CD4-positive, CD25-positive, alpha-beta regulatory T cell (primary cell): ENCODE measurements around the gene RPS6KA5. TPM values are rescaled to one million over a fixed set of nuclear protein-coding genes. Genes with fewer than 3 reads are reported as not detected.
"Not testable (repeated sequence)": the region's sequence is repeated elsewhere in the genome, so short reads cannot be mapped to it uniquely, and the experiment has no call there.

Source experiments
- ATAC-seq, 2 donors: fragments of 150-1000 bp; cut with Tn5 transposase; one replicate each; pipeline ENCODE4 v1.10.0; 2021; ENCODE audit warnings: low read depth in 2 of 2, moderate number of reproducible peaks in 2 of 2, moderate library complexity in 1 of 2
- DNase-seq, 3 donors: peaks; one replicate each; pipeline versions ENCODE4 v3.0.0 to v3.0.0-alpha.2; 2012 to 2022; ENCODE audit warnings: mixed read lengths in 1 of 3
- H3K27ac ChIP-seq: one replicate; pipeline ENCODE4 v1.7.0; 2013; ENCODE audit warnings: mild to moderate bottlenecking, low read length; ENCODE audit not compliant: insufficient read depth, poor library complexity, severe bottlenecking
- H3K27me3 ChIP-seq: one replicate; pipeline ENCODE4 v1.7.0; 2013; ENCODE audit warnings: low read length; ENCODE audit not compliant: control insufficient read depth, insufficient read depth
- H3K36me3 ChIP-seq: one replicate; pipeline ENCODE4 v1.7.0; 2013; ENCODE audit warnings: mild to moderate bottlenecking, low read length, moderate library complexity; ENCODE audit not compliant: control insufficient read depth, insufficient read depth
- H3K4me1 ChIP-seq: 2 replicates; pipeline ENCODE4 v1.7.0; 2013; ENCODE audit warnings: mild to moderate bottlenecking, low read length; ENCODE audit not compliant: insufficient read depth, control insufficient read depth, poor library complexity, severe bottlenecking
- H3K4me3 ChIP-seq: one replicate; pipeline ENCODE4 v1.7.0; 2013; ENCODE audit warnings: low read depth, mild to moderate bottlenecking, low read length, moderate library complexity
- H3K9me3 ChIP-seq, 2 experiments: 1 replicate in 1 of 2; 2 replicates in 1 of 2; pipeline ENCODE4 v1.7.0; 2013; ENCODE audit warnings: low read length in 2 of 2, mild to moderate bottlenecking in 1 of 2, moderate library complexity in 1 of 2; ENCODE audit not compliant: control insufficient read depth in 2 of 2
- H3K27ac Mint-ChIP-seq, 3 donors: one replicate each; pipeline ENCODE4 v1.8.0; 2020 to 2022; ENCODE audit warnings: mild to moderate bottlenecking in 3 of 3, mixed read lengths in 3 of 3, moderate library complexity in 2 of 3
- H3K27me3 Mint-ChIP-seq: one replicate; pipeline ENCODE4 v1.8.0; 2022; ENCODE audit warnings: mild to moderate bottlenecking, mixed read lengths
- H3K36me3 Mint-ChIP-seq: one replicate; pipeline ENCODE4 v1.8.0; 2020; ENCODE audit warnings: mixed read lengths
- H3K4me1 Mint-ChIP-seq, 4 donors: one replicate each; pipeline ENCODE4 v1.8.0; 2020 to 2022; ENCODE audit warnings: mixed read lengths in 4 of 4, mild to moderate bottlenecking in 1 of 4
- H3K4me3 Mint-ChIP-seq, 4 donors: one replicate each; pipeline ENCODE4 v1.8.0; 2020 to 2022; ENCODE audit warnings: mild to moderate bottlenecking in 4 of 4, mixed read lengths in 4 of 4, moderate library complexity in 3 of 4
- H3K9me3 Mint-ChIP-seq, 7 donors: one replicate each; pipeline ENCODE4 v1.8.0; 2020 to 2022; ENCODE audit warnings: mixed read lengths in 7 of 7, mild to moderate bottlenecking in 3 of 7, moderate library complexity in 2 of 7
- polyA plus RNA-seq, 4 donors: library from polyadenylated mRNA; unstranded; fragments of 300-500 nt; fragmentation: Illumina TruSeq; gene quantifications; one replicate each; pipeline ENCODE4 v1.2.3, GENCODE V29; 2021
- total RNA-seq: library from RNA; stranded (reverse); gene quantifications from one replicate; pipeline ENCODE4 v1.2.3, GENCODE V29; 2022

Gene RPS6KA5
- total and polyA plus RNA-seq, 5 donors from 2014 or later: 20.9 to 38.2 (median 25.7) TPM

DNA sequence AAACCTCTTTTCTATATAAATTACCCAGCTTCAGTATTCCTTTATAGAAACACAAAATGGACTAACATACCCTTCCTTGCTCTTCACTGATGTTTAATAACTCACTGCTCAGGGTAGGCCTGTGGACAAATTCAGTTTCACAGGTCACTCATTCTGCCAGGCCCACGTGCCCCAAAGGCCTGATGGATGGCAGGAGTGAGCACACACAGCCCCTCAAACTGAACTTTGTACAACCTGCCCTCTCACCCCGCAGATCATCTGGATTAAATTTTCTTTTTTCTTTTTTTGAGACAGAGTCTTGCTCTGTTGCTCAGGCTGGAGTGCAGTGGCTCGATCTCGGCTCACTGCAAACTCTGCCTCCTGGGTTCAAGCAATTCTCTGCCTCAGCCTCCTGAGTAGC is 219.8 kb downstream of the RPS6KA5 start:
- H3K4me1 ChIP-seq, H3K4me3 Mint-ChIP-seq, H3K27me3 Mint-ChIP-seq, H3K36me3 Mint-ChIP-seq, H3K36me3 ChIP-seq, H3K4me3 ChIP-seq, H3K9me3 ChIP-seq, DNase-seq, H3K27me3 ChIP-seq, H3K27ac ChIP-seq, ATAC-seq, H3K9me3 Mint-ChIP-seq, H3K27ac Mint-ChIP-seq: not testable (repeated sequence)
- peaks cover 0 to 16% (median 5%) of the 10 kb centered on the region in 4 donors for H3K4me1 Mint-ChIP-seq

DNA sequence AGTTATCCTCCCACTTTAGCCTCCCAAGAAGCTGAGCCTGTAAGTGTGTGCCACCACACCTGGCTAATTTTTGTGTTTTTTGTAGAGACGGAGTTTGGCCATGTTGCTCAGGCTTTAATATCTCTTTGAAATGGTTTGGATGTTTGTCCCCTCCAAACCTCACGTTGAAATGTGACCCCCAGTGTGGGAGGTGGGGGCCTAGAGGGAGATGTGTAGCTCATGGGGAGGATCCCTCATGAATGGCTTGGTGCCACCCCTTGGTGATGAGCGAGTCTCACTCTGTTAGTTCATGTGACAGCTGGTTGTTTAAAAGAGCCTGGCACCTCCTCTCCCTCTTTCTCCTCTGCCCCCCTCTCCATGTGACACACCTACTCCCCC is 220.6 kb downstream of the RPS6KA5 start:
- Mint-ChIP-seq H3K9me3 (no peaks in the 10 kb centered on the region), H3K4me1 (peaks cover 2 to 20% (median 6%) of the 10 kb centered on the region in 4 donors), H3K27ac (no peak overlapping the region), H3K36me3 (no peaks in the 10 kb centered on the region), H3K27me3 (peaks cover 7% of the 10 kb centered on the region), H3K4me3 (no peak overlapping the region)
- no peaks in the 10 kb centered on the region for H3K36me3 ChIP-seq
- no peaks in the 10 kb centered on the region for H3K27me3 ChIP-seq
- no peaks in the 10 kb centered on the region for H3K9me3 ChIP-seq
- no peak overlapping the region for H3K27ac ChIP-seq
- no peak for DNase-seq
- no peak for ATAC-seq
- peaks cover 8% of the 10 kb centered on the region for H3K4me1 ChIP-seq
- no peak overlapping the region for H3K4me3 ChIP-seq

DNA sequence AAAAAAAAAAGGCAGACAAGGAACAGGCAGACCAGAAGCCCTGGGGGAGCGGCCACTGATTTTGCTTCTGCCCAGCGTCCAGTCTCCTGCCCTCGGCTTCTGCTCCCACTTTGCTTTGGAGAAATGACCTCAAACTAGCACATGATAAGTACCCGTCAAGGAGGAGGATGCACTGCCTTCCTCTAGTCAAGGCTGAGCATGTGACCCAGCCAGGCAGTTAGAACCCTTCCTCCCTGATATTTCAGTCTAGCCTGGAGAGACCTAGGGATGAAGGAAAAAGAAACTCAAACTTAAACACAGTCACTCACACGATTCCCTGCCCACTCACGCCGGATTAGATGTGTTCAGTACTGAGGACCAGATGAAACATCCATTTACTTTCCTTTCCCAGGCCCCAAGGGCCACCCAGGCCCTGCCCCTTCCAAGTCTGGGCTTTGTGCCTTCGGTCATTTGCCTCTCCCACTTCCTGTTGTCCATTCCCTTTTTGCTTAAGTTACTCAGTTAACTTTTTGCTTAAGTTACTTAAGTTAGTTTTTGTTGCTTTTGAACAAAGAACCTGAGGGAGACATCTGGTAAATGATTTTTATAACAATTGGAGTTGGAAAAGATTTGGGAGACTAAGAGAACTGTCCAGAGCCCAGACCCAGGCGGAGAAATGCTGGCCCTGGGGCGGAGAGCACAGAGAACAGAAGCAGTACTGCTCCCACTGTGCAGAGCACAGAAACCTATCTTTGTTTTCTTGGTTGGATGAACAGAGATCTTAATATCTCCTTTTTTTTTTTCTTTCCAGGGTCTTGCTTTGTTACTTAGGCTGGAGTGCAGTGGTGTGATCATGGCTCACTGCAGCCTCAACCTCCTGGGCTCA is 221.2 kb downstream of the RPS6KA5 start:
- H3K4me1 ChIP-seq: peaks cover 8% of the 10 kb centered on the region
- ATAC-seq (no peak), DNase-seq (no peak)
- no peaks in the 10 kb centered on the region for H3K9me3 Mint-ChIP-seq
- no peaks in the 10 kb centered on the region for H3K36me3 Mint-ChIP-seq
- no peaks in the 10 kb centered on the region for H3K9me3 ChIP-seq
- H3K27ac ChIP-seq: no peak overlapping the region
- no peak overlapping the region for H3K4me3 Mint-ChIP-seq
- H3K27me3 ChIP-seq: no peaks in the 10 kb centered on the region
- H3K4me1 Mint-ChIP-seq: peaks cover 2 to 20% (median 6%) of the 10 kb centered on the region in 4 donors
- no peaks in the 10 kb centered on the region for H3K36me3 ChIP-seq
- peaks cover 7% of the 10 kb centered on the region for H3K27me3 Mint-ChIP-seq
- H3K4me3 ChIP-seq: no peak overlapping the region
- H3K27ac Mint-ChIP-seq: no peak overlapping the region

DNA sequence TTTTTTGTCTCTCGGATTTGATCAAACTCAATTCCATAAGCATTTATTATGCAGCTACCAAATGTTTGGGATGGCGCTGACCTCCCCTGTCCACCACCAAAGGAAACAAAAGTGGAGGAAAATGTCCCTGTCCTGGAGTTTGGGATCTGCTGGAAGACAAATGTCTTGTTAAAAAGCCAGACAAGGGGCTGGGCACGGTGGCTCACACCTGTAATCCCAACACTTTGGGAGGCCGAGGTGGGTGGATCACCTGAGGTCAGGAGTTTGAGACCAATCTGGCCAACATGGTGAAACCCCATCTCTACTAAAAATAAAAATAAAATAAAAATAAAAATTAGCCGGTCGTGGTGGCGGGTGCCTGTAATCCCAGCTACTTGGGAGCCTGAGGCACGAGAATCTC is 221.9 kb downstream of the RPS6KA5 start:
- H3K36me3 Mint-ChIP-seq: not testable (repeated sequence)

DNA sequence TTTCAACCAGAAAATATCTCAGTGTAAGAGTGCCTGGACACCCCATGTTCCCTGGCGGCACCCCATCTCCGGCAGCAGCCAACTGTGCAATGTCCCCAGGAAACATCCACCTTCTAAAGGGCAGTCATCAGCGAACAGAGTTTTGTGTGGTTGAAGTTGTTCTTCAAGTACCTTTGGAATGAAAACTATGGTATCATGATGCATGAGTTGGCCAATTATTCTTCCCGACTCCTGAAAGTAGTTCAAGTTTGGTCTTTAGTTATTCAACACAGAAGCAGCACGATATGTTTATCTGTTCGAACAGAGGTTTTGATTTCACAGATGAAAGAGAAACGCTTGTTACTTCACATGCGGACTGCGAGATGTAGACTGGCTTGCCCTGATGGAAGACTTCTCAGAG is 223.1 kb downstream of the RPS6KA5 start:
- H3K9me3 ChIP-seq: no peaks in the 10 kb centered on the region
- no peak overlapping the region for H3K27ac ChIP-seq
- H3K36me3 ChIP-seq: no peaks in the 10 kb centered on the region
- no peak for DNase-seq
- H3K4me1 ChIP-seq: peaks cover 8% of the 10 kb centered on the region
- no peak for ATAC-seq
- no peaks in the 10 kb centered on the region for H3K9me3 Mint-ChIP-seq
- no peak overlapping the region for H3K4me3 ChIP-seq
- H3K4me3 Mint-ChIP-seq: no peak overlapping the region
- peaks cover 2 to 15% (median 4%) of the 10 kb centered on the region in 4 donors for H3K4me1 Mint-ChIP-seq
- peaks cover 7% of the 10 kb centered on the region for H3K27me3 Mint-ChIP-seq
- no peaks in the 10 kb centered on the region for H3K36me3 Mint-ChIP-seq
- H3K27me3 ChIP-seq: no peaks in the 10 kb centered on the region
- H3K27ac Mint-ChIP-seq: no peak overlapping the region

More for the DNA sequence above, 221.9 kb downstream of the RPS6KA5 start:
- not testable (repeated sequence) for ATAC-seq, H3K36me3 ChIP-seq, H3K27me3 Mint-ChIP-seq, H3K9me3 ChIP-seq, DNase-seq, H3K9me3 Mint-ChIP-seq, H3K4me1 ChIP-seq, H3K27me3 ChIP-seq, H3K4me3 Mint-ChIP-seq, H3K27ac Mint-ChIP-seq, H3K27ac ChIP-seq, H3K4me3 ChIP-seq
- H3K4me1 Mint-ChIP-seq: peaks cover 2 to 20% (median 6%) of the 10 kb centered on the region in 4 donors

DNA sequence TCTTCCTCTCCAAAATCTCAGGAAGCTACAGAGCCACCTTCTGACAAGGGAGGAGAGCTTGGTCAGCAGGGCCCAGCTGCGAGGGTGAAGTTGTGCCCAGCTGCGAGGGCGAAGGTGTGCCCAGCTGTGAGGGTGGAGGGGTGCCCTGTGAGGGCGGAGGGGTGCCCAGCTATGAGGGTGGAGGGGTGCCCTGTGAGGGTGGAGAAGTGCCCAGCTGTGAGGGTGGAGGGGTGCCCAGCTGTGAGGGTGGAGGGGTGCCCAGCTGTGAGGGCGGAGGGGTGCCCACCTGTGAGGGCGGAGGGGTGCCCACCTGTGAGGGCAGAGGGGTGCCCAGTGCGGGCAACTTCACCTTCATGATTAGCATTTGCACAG is 223.8 kb downstream of the RPS6KA5 start:
- H3K4me3 ChIP-seq: no peak overlapping the region
- Mint-ChIP-seq H3K9me3 (no peaks in the 10 kb centered on the region), H3K4me3 (no peak overlapping the region), H3K4me1 (peaks cover 2 to 16% (median 4%) of the 10 kb centered on the region in 4 donors), H3K27me3 (peaks cover 7% of the 10 kb centered on the region), H3K36me3 (no peaks in the 10 kb centered on the region), H3K27ac (no peak overlapping the region)
- no peaks in the 10 kb centered on the region for H3K27me3 ChIP-seq
- H3K27ac ChIP-seq: no peak overlapping the region
- no peak for ATAC-seq
- peaks cover 8% of the 10 kb centered on the region for H3K4me1 ChIP-seq
- no peak for DNase-seq
- H3K36me3 ChIP-seq: no peaks in the 10 kb centered on the region
- H3K9me3 ChIP-seq: no peaks in the 10 kb centered on the region

DNA sequence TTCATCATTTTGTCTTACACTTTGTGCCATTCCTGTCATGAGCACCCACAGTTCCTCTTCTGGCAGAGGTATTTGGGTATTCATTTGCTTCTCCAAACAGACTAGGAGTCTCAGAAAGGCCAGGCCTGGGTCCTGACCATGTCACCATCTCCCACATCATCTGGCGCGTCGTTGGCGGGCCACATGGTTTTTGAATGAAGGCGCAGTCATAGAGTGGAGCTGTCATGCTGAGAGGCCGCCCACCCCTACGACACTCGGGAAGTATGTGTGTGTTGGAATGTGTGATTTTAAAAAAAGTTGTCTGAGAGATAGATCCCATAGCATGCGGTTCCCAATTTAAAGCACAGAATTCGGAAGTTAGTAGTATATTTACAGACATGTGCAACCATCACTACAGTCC is 228.6 kb downstream of the RPS6KA5 start:
- H3K27ac Mint-ChIP-seq: peak overlapping the region in 1 of 3 donors; percentile 7
- H3K9me3 ChIP-seq: no peaks in the 10 kb centered on the region
- peaks cover 27% of the 10 kb centered on the region for H3K4me1 ChIP-seq
- H3K36me3 Mint-ChIP-seq: no peaks in the 10 kb centered on the region
- H3K27ac ChIP-seq: no peak overlapping the region
- no peak overlapping the region for H3K4me3 ChIP-seq
- DNase-seq (no peak), ATAC-seq (no peak)
- peaks cover 5 to 39% (median 15%) of the 10 kb centered on the region in 4 donors for H3K4me1 Mint-ChIP-seq
- peaks cover 5% of the 10 kb centered on the region for H3K27me3 Mint-ChIP-seq
- no peaks in the 10 kb centered on the region for H3K9me3 Mint-ChIP-seq
- no peaks in the 10 kb centered on the region for H3K36me3 ChIP-seq
- H3K4me3 Mint-ChIP-seq: peak overlapping the region in 1 of 4 donors; percentile 51
- no peaks in the 10 kb centered on the region for H3K27me3 ChIP-seq
